GM23248 (cell line): ENCODE data around the gene WNK4. TPM values are rescaled to one million over a fixed set of nuclear protein-coding genes. Genes with fewer than 3 reads are reported as not detected.
A peak's percentile ranks its signal among the peaks of the same experiment; 100 is the strongest.

Experiments used
- DNase-seq: peaks from one replicate; pipeline ENCODE4 v3.0.0-alpha.2; 2015
- H2AFZ ChIP-seq: fragments of 200-600 bp; sonication (generic); 2 replicates; pipeline ENCODE4 v1.6.1; 2016; ENCODE audit warnings: antibody characterized with exemption
- H3F3A ChIP-seq: fragments of 200-600 bp; sonication (generic); 2 replicates; pipeline ENCODE4 v1.6.1; 2016; ENCODE audit warnings: mild to moderate bottlenecking, antibody characterized with exemption, mixed run types; ENCODE audit not compliant: insufficient read depth
- H3K27ac ChIP-seq: fragments of 200-600 bp; sonication (generic); 2 replicates; pipeline ENCODE4 v1.5.1; 2016; ENCODE audit warnings: mild to moderate bottlenecking
- H3K27me3 ChIP-seq: fragments of 200-600 bp; sonication (generic); replicated peaks from 2 replicates; pipeline ENCODE4 v1.6.1; 2016; ENCODE audit warnings: mild to moderate bottlenecking; ENCODE audit not compliant: insufficient read depth
- H3K36me3 ChIP-seq: fragments of 200-600 bp; sonication (generic); 2 replicates; pipeline ENCODE4 v1.6.1; 2016; ENCODE audit warnings: low read depth, mild to moderate bottlenecking
- H3K4me1 ChIP-seq: fragments of 200-600 bp; sonication (generic); 2 replicates; pipeline ENCODE4 v1.6.1; 2016; ENCODE audit warnings: mild to moderate bottlenecking; ENCODE audit not compliant: insufficient read depth
- H3K4me2 ChIP-seq: fragments of 200-600 bp; sonication (generic); one replicate; pipeline ENCODE4 v1.6.1; 2016; ENCODE audit warnings: mild to moderate bottlenecking; ENCODE audit not compliant: unreplicated experiment
- H3K4me3 ChIP-seq: fragments of 200-600 bp; sonication (generic); 2 replicates; pipeline ENCODE4 v1.5.1; 2016; ENCODE audit warnings: mild to moderate bottlenecking
- H3K79me2 ChIP-seq: fragments of 200-600 bp; sonication (generic); 2 replicates; pipeline ENCODE4 v1.6.1; 2016; ENCODE audit warnings: mild to moderate bottlenecking; ENCODE audit not compliant: insufficient read depth
- H3K9ac ChIP-seq: fragments of 200-600 bp; sonication (generic); 2 replicates; pipeline ENCODE4 v1.6.1; 2016; ENCODE audit warnings: mild to moderate bottlenecking
- H3K9me2 ChIP-seq: fragments of 200-600 bp; sonication (generic); 2 replicates; pipeline ENCODE4 v1.6.1; 2016; ENCODE audit warnings: mixed run types, mild to moderate bottlenecking, moderate library complexity; ENCODE audit not compliant: insufficient read depth
- H3K9me3 ChIP-seq: fragments of 200-600 bp; sonication (generic); one replicate; pipeline ENCODE4 v1.6.1; 2017; ENCODE audit warnings: low read depth
- H4K20me1 ChIP-seq: fragments of 200-600 bp; sonication (generic); 2 replicates; pipeline ENCODE4 v1.6.0; 2016; ENCODE audit not compliant: insufficient read depth
- EZH2 ChIP-seq: fragments of 200-600 bp; sonication (generic); IDR thresholded peaks from 2 replicates; pipeline ENCODE4 v1.6.1; 2018; ENCODE audit warnings: antibody characterized with exemption, mild to moderate bottlenecking; ENCODE audit not compliant: insufficient read depth, poor library complexity, severe bottlenecking
- EZH2phosphoT487 ChIP-seq: fragments of 200-600 bp; sonication (generic); IDR thresholded peaks from 2 replicates; pipeline ENCODE4 v1.6.1; 2018; ENCODE audit warnings: antibody characterized with exemption, moderate library complexity, mild to moderate bottlenecking, low read depth; ENCODE audit not compliant: insufficient read depth
- WGBS, 2 experiments: methylation state at CpG; one replicate each; pipeline ENCODE4 v1.1.6; 2015 to 2017; ENCODE audit warnings: low lambda C conversion rate in 2 of 2, low coverage in 1 of 2; ENCODE audit errors: missing lambda C conversion rate in 2 of 2; 5-methylcytosine and 5-hydroxymethylcytosine counted together
- in situ Hi-C: fragments of 300-500 bp; cut with MboI; formaldehyde crosslinking; loops from 2 replicates; pipeline ENCODE4 v1.15.0; 2020
- microRNA-seq: library from miRNA; unstranded; fragments of <30 nt; microRNA quantifications from one replicate; pipeline ENCODE4, GENCODE V29; 2016; ENCODE audit warnings: borderline number of aligned reads
- polyA plus RNA-seq: library from polyadenylated mRNA; unstranded; fragments of >200 nt; fragmentation: Nextera tagmentation; extraction: Ambion mirVana; gene quantifications from 2 replicates; pipeline ENCODE4 v1.2.1, GENCODE V29; 2016
- small RNA-seq: library from RNA; depleted of rRNA; stranded (forward); fragments of <200 nt; gene quantifications from one replicate; pipeline ENCODE3, GENCODE V24; 2014; ENCODE audit warnings: low read depth, low replicate concordance
- total RNA-seq: library from RNA; depleted of rRNA; stranded (reverse); fragments of >200 nt; shearing (Covaris generic); gene quantifications from 2 replicates; pipeline ENCODE4 v1.2.3, GENCODE V29; 2014; rRNA removed

WNK4 gene
- total and polyA plus RNA-seq, 2 experiments from 2014 or later = 3.0 to 12.6 TPM

DNA sequence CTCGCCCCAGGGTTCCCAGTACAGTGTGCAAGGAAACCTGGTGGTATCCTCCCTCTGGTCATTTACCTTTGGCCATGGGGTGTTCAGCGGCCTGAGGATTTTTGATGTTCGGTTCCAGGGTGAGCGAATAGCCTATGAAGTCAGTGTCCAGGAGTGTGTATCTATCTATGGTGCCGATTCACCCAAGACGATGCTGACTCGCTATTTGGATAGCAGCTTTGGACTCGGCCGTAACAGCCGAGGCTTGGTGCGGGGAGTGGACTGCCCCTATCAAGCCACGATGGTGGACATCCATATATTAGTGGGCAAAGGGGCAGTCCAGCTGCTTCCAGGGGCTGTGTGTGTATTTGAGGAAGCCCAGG, 65.1 kb downstream of the WNK4 start:
- Histone ChIP-seq H3K4me3 (no peak overlapping the region), H3K79me2 (no peaks in the 10 kb centered on the region), H3K9me3 (no peaks in the 10 kb centered on the region), H3K9me2 (no peaks in the 10 kb centered on the region), H3K9ac (no peak overlapping the region), H3K27ac (no peak overlapping the region), H3F3A (peaks cover 35% of the 10 kb centered on the region), H4K20me1 (no peaks in the 10 kb centered on the region), H3K36me3 (peaks cover 21% of the 10 kb centered on the region), H3K4me2 (no peak overlapping the region), H2AFZ (no peak overlapping the region), H3K4me1 (peaks cover 13% of the 10 kb centered on the region), H3K27me3 (0 out of 2 replicates have a peak, but pooled peaks cover 1% of the 10 kb centered on the region)
- no peak for DNase-seq
- TF ChIP-seq EZH2 = no peak
- TF ChIP-seq EZH2phosphoT487 = no peak
- in situ Hi-C loops = no loop called here
- 77 to 83% methylated on average over 12 of the region's 12 CpGs for whole genome bisulfite sequencing, 2 experiments

DNA sequence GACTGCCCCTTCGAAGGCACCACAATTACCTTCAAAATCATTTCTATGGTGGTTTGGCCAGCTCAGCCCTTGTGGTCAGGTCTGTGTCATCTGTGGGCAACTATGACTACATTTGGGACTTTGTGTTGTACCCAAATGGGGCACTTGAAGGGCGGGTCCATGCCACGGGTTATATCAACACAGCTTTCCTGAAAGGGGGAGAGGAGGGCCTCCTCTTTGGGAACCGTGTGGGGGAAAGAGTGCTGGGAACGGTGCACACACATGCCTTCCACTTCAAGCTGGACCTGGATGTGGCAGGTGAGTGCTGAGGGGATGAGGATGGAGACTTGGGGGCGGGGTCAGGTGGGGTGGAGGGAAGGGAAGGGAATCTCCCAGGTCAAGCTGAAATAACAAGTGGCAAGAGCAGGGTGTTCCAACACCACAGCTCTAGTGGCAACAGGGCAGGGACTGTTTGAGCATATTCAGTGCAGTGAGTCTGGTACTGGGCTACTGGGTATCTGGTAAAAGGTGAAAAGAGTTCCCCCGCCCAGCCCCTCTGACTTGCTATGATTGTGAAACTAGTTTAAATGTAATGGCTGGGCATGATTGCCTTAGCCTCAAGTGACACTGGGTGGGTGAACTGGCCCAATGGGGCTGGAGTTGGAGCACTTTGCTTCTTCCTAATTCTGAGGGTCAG, 65.6 kb downstream of the WNK4 start:
- H3K27me3 ChIP-seq = 0 out of 2 replicates have a peak, but pooled peaks cover 3% of the 10 kb centered on the region
- in situ Hi-C loops = no loop called here
- H4K20me1 ChIP-seq = no peaks in the 10 kb centered on the region
- WGBS, 2 experiments = 80 to 86% methylated on average over 7 of the region's 7 CpGs
- no peak overlapping the region for H2AFZ ChIP-seq
- no peak for DNase-seq
- TF ChIP-seq EZH2 = no peak
- TF ChIP-seq EZH2phosphoT487 = no peak
- H3K4me3 ChIP-seq = no peak overlapping the region
- no peak overlapping the region for H3K9ac ChIP-seq
- peaks cover 19% of the 10 kb centered on the region for H3K36me3 ChIP-seq
- no peaks in the 10 kb centered on the region for H3K9me2 ChIP-seq
- peaks cover 13% of the 10 kb centered on the region for H3K4me1 ChIP-seq
- H3K9me3 ChIP-seq = no peaks in the 10 kb centered on the region
- H3K4me2 ChIP-seq = no peak overlapping the region
- H3K27ac ChIP-seq = peak overlapping the region; percentile 63
- peaks cover 34% of the 10 kb centered on the region for H3F3A ChIP-seq
- no peaks in the 10 kb centered on the region for H3K79me2 ChIP-seq

Small RNAs within 50 kb of the gene (microRNA-seq; reads per million reads assigned to microRNA genes)
- gene MIR6781 = not detected

Small RNAs within 50 kb of the gene (small RNA-seq; reads per million reads assigned to genes)
- gene HMGN2P15 (not detected), gene MIR6781 (not detected)

Other genes with a start within 250 kb of the WNK4 start
- gene NAGLU, start 244.4 kb upstream of the WNK4 start, total RNA-seq = 68.1 and 83.1 TPM in 2 replicates
- 36.8 and 39.4 TPM in 2 replicates for gene NAGLU, start 244.4 kb upstream of the WNK4 start, polyA plus RNA-seq
- 0.76 and 2.3 TPM in 2 replicates for gene HSD17B1, start 227.7 kb upstream of the WNK4 start, total RNA-seq
- gene HSD17B1, start 227.7 kb upstream of the WNK4 start, polyA plus RNA-seq = 2.6 and 3.0 TPM in 2 replicates
- 19.2 and 22.7 TPM in 2 replicates for gene COASY, start 218.5 kb upstream of the WNK4 start, total RNA-seq
- 50.1 and 56.9 TPM in 2 replicates for gene COASY, start 218.5 kb upstream of the WNK4 start, polyA plus RNA-seq
- 29.3 and 30.8 TPM in 2 replicates for gene MLX, start 213.5 kb upstream of the WNK4 start, total RNA-seq
- gene MLX, start 213.5 kb upstream of the WNK4 start, polyA plus RNA-seq = 37.0 and 39.3 TPM in 2 replicates
- 8.2 and 8.9 TPM in 2 replicates for gene PSMC3IP, start 202.9 kb upstream of the WNK4 start, total RNA-seq
- gene PSMC3IP, start 202.9 kb upstream of the WNK4 start, polyA plus RNA-seq = 11.1 and 12.0 TPM in 2 replicates
- 54.8 and 66.7 TPM in 2 replicates for gene RETREG3, start 171.2 kb upstream of the WNK4 start, total RNA-seq
- gene RETREG3, start 171.2 kb upstream of the WNK4 start, polyA plus RNA-seq = 36.3 and 38.0 TPM in 2 replicates
- 42.5 and 53.0 TPM in 2 replicates for gene TUBG1, start 170.9 kb upstream of the WNK4 start, total RNA-seq
- 91.4 and 95.3 TPM in 2 replicates for gene TUBG1, start 170.9 kb upstream of the WNK4 start, polyA plus RNA-seq
- 12.1 and 14.4 TPM in 2 replicates for gene TUBG2, start 121.3 kb upstream of the WNK4 start, total RNA-seq
- 29.8 and 30.9 TPM in 2 replicates for gene TUBG2, start 121.3 kb upstream of the WNK4 start, polyA plus RNA-seq
- gene PLEKHH3, start 103.6 kb upstream of the WNK4 start, total RNA-seq = 19.0 and 32.2 TPM in 2 replicates
- 6.4 and 7.5 TPM in 2 replicates for gene PLEKHH3, start 103.6 kb upstream of the WNK4 start, polyA plus RNA-seq
- 1.1 and 3.5 TPM in 2 replicates for gene CCR10, start 98.8 kb upstream of the WNK4 start, total RNA-seq
- 1.6 and 2.5 TPM in 2 replicates for gene CCR10, start 98.8 kb upstream of the WNK4 start, polyA plus RNA-seq
- gene CNTNAP1, start 98.1 kb upstream of the WNK4 start, total RNA-seq = 23.3 and 24.5 TPM in 2 replicates
- 3.2 and 3.6 TPM in 2 replicates for gene CNTNAP1, start 98.1 kb upstream of the WNK4 start, polyA plus RNA-seq
- 22.4 and 22.5 TPM in 2 replicates for gene EZH1, start 35.6 kb upstream of the WNK4 start, total RNA-seq
- 19.9 and 22.8 TPM in 2 replicates for gene EZH1, start 35.6 kb upstream of the WNK4 start, polyA plus RNA-seq
- gene RAMP2, start 19.4 kb upstream of the WNK4 start, total RNA-seq = 3.7 TPM in 1 of 2 replicates, not detected in the other
- 2.3 and 2.4 TPM in 2 replicates for gene RAMP2, start 19.4 kb upstream of the WNK4 start, polyA plus RNA-seq
- 93.0 and 96.0 TPM in 2 replicates for gene VPS25, start 7.2 kb upstream of the WNK4 start, total RNA-seq
- 103 TPM in 2 replicates for gene VPS25, start 7.2 kb upstream of the WNK4 start, polyA plus RNA-seq
- gene COA3, start 18.1 kb downstream of the WNK4 start, total RNA-seq = 39.1 and 48.0 TPM in 2 replicates
- gene COA3, start 18.1 kb downstream of the WNK4 start, polyA plus RNA-seq = 125 TPM in 2 replicates
- not detected in 2 replicates for gene CNTD1, start 18.3 kb downstream of the WNK4 start, total RNA-seq
- gene CNTD1, start 18.3 kb downstream of the WNK4 start, polyA plus RNA-seq = 0.14 and 0.71 TPM in 2 replicates
- 134 and 191 TPM in 2 replicates for gene BECN1, start 43.7 kb downstream of the WNK4 start, total RNA-seq
- 105 and 117 TPM in 2 replicates for gene BECN1, start 43.7 kb downstream of the WNK4 start, polyA plus RNA-seq
- gene PSME3, start 52.8 kb downstream of the WNK4 start, total RNA-seq = 88.1 and 104 TPM in 2 replicates
- gene PSME3, start 52.8 kb downstream of the WNK4 start, polyA plus RNA-seq = 170 and 176 TPM in 2 replicates
- gene AOC2, start 64.0 kb downstream of the WNK4 start, total RNA-seq = 0.13 and 0.22 TPM in 2 replicates
- 0.09 and 0.14 TPM in 2 replicates for gene AOC2, start 64.0 kb downstream of the WNK4 start, polyA plus RNA-seq
- 0.13 TPM in 1 of 2 replicates, not detected in the other for gene AOC3, start 70.6 kb downstream of the WNK4 start, total RNA-seq
- 0.05 TPM in 1 of 2 replicates, not detected in the other for gene AOC3, start 70.6 kb downstream of the WNK4 start, polyA plus RNA-seq
- gene G6PC1, start 120.2 kb downstream of the WNK4 start, total RNA-seq = not detected in 2 replicates
- gene G6PC1, start 120.2 kb downstream of the WNK4 start, polyA plus RNA-seq = not detected in 2 replicates
- 18.1 and 24.9 TPM in 2 replicates for gene AARSD1, start 183.8 kb downstream of the WNK4 start, total RNA-seq
- 37.5 and 46.1 TPM in 2 replicates for gene AARSD1, start 183.8 kb downstream of the WNK4 start, polyA plus RNA-seq
- gene PTGES3L, start 199.5 kb downstream of the WNK4 start, total RNA-seq = not detected in 2 replicates
- gene PTGES3L, start 199.5 kb downstream of the WNK4 start, polyA plus RNA-seq = 0.62 and 0.90 TPM in 2 replicates
- 6.4 and 8.0 TPM in 2 replicates for gene RUNDC1, start 200.0 kb downstream of the WNK4 start, total RNA-seq
- gene RUNDC1, start 200.0 kb downstream of the WNK4 start, polyA plus RNA-seq = 7.6 and 9.3 TPM in 2 replicates
- gene RPL27, start 217.8 kb downstream of the WNK4 start, total RNA-seq = 928 and 1,286 TPM in 2 replicates
- gene RPL27, start 217.8 kb downstream of the WNK4 start, polyA plus RNA-seq = 1,038 and 1,095 TPM in 2 replicates
- 21.8 and 27.7 TPM in 2 replicates for gene IFI35, start 226.2 kb downstream of the WNK4 start, total RNA-seq
- 23.3 and 27.6 TPM in 2 replicates for gene IFI35, start 226.2 kb downstream of the WNK4 start, polyA plus RNA-seq
- 215 and 238 TPM in 2 replicates for gene VAT1, start 241.8 kb downstream of the WNK4 start, total RNA-seq
- gene VAT1, start 241.8 kb downstream of the WNK4 start, polyA plus RNA-seq = 223 and 243 TPM in 2 replicates
- gene RND2, start 244.6 kb downstream of the WNK4 start, total RNA-seq = 0.11 TPM in 1 of 2 replicates, not detected in the other
- 0.18 and 0.30 TPM in 2 replicates for gene RND2, start 244.6 kb downstream of the WNK4 start, polyA plus RNA-seq